Measurements from ENCODE around the gene MYO9A.

Gene MYO9A

GRCh38 chr15:72034351-72034750 lies 83.6 kb downstream of the MYO9A start:
- H3K4me1 ChIP-seq (ENCODE audit: control insufficient read depth, insufficient read depth, low read length): peaks cover 7% of the 10 kb centered on the region; the same call in 1 of the 2 replicates
- TF ChIP-seq ZBTB44 (tag by site-specific recombination; IDR thresholded peaks at IDR 0.05) (no peak), ZNF548 (tag by site-specific recombination; IDR thresholded peaks at IDR 0.05) (no peak), ZNF530 (tag by site-specific recombination; IDR thresholded peaks at IDR 0.05; ENCODE audit: low read depth) (no peak)
- H3K4me3 ChIP-seq (ENCODE audit: low read depth, low read length): no peak overlapping the region
- CTCF ChIA-PET: interaction anchor here (0.7 to 1.2 kb wide), 2 partner anchors 121 to 903 kb away, joined by 3 read pairs; no protein-coding TSS in a partner anchor
- POLR2A ChIA-PET: no interaction called here
- no peak overlapping the region for H3K27ac ChIP-seq (ENCODE audit: extremely low read depth, low read depth, low read length)
- no peaks in the 10 kb centered on the region; the same call in 1 of the 2 replicates for H3K9me3 ChIP-seq (ENCODE audit: control insufficient read depth, insufficient read depth, low read depth, low read length)
- peaks cover 0 to 11% of the 10 kb centered on the region in 2 experiments; a peak in 2 of 3 replicates for H3K36me3 ChIP-seq (ENCODE audit: control insufficient read depth in 2 of 2, insufficient read depth in 1 of 2, low read length in 2 of 2)

GRCh38 chr15:72033711-72034110 lies 84.2 kb downstream of the MYO9A start:
- peaks cover 0 to 11% of the 10 kb centered on the region in 2 experiments; a peak in 1 of 3 replicates for H3K36me3 ChIP-seq (ENCODE audit: control insufficient read depth in 2 of 2, insufficient read depth in 1 of 2, low read length in 2 of 2)
- no peaks in the 10 kb centered on the region; the same call in 1 of the 2 replicates for H3K9me3 ChIP-seq (ENCODE audit: control insufficient read depth, insufficient read depth, low read depth, low read length)
- ChIA-PET POLR2A (no interaction called here), CTCF (interaction anchor here (1.2 kb wide), 1 partner anchor 122 kb away, joined by 3 read pairs; no protein-coding TSS in a partner anchor)
- no peak for TF ChIP-seq ZNF302 (tag by site-specific recombination; IDR thresholded peaks at IDR 0.05; ENCODE audit: low read depth)
- TF ChIP-seq ZNF157 (tag by site-specific recombination; IDR thresholded peaks at IDR 0.05): no peak
- TF ChIP-seq OSR2 (tag by site-specific recombination; IDR thresholded peaks at IDR 0.05): no peak
- TF ChIP-seq SCRT2 (tag by site-specific recombination; IDR thresholded peaks at IDR 0.05): no peak
- no peak for TF ChIP-seq ZNF510 (tag by site-specific recombination; IDR thresholded peaks at IDR 0.05; ENCODE audit: insufficient replicate concordance)
- no peak for TF ChIP-seq ZFP69B (tag by site-specific recombination; IDR thresholded peaks at IDR 0.05)
- TF ChIP-seq ZNF571 (tag by site-specific recombination; IDR thresholded peaks at IDR 0.05): no peak
- TF ChIP-seq ZBTB6 (tag by site-specific recombination; IDR thresholded peaks at IDR 0.05): no peak
- TF ChIP-seq ZNF155 (tag by site-specific recombination; IDR thresholded peaks at IDR 0.05): no peak
- no peak for TF ChIP-seq ZBTB20 (tag by site-specific recombination; IDR thresholded peaks at IDR 0.05)
- no peak for TF ChIP-seq ZBTB44 (tag by site-specific recombination; IDR thresholded peaks at IDR 0.05)
- no peak for TF ChIP-seq SCRT1 (tag by site-specific recombination; IDR thresholded peaks at IDR 0.05; ENCODE audit: borderline replicate concordance)
- TF ChIP-seq ZNF19 (tag by site-specific recombination; IDR thresholded peaks at IDR 0.05; ENCODE audit: low read depth): no peak
- no peak for TF ChIP-seq ZNF362 (tag by site-specific recombination; IDR thresholded peaks at IDR 0.05)
- TF ChIP-seq ZNF132 (tag by site-specific recombination; IDR thresholded peaks at IDR 0.05; ENCODE audit: borderline replicate concordance): no peak
- no peak for TF ChIP-seq ZBTB48 (tag by site-specific recombination; IDR thresholded peaks at IDR 0.05)
- peaks cover 7% of the 10 kb centered on the region; the same call in 1 of the 2 replicates for H3K4me1 ChIP-seq (ENCODE audit: control insufficient read depth, insufficient read depth, low read length)
- H3K27ac ChIP-seq (ENCODE audit: extremely low read depth, low read depth, low read length): no peak overlapping the region
- H3K4me3 ChIP-seq (ENCODE audit: low read depth, low read length): no peak overlapping the region
